ENCODE measurements around the gene TRPV5. TPM values are rescaled to one million over a fixed set of nuclear protein-coding genes. Genes with fewer than 3 reads are reported as not detected.

The TRPV5 gene
- total RNA-seq, 2 donors from 2014 or later, result not detected

DNA sequence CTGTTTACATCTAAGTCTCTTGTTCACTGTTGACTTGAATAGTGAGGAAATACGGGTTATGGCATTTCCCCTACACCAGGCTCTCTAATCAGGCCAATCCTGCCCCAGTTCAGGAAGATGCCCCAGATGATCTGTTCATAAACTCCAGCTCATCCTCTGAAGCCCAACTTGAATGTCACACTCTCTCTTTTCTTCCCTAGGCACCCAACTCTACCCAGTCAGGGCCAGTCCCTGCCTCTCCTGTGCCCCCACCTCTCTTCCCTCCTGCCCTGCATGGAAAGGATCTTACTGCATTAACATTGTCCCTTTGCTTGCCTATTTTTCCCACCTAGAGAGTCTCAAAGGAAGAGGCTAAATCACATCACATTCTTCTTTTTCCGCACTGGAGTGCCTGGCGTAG, 37.4 kb downstream of the TRPV5 start:
- no peaks in the 10 kb centered on the region for H3K36me3 ChIP-seq
- intact Hi-C loops (cut with DNase I), result no loop called here
- no peak for DNase-seq
- H3K9me3 ChIP-seq, result no peaks in the 10 kb centered on the region
- TF ChIP-seq, protein P1, sequence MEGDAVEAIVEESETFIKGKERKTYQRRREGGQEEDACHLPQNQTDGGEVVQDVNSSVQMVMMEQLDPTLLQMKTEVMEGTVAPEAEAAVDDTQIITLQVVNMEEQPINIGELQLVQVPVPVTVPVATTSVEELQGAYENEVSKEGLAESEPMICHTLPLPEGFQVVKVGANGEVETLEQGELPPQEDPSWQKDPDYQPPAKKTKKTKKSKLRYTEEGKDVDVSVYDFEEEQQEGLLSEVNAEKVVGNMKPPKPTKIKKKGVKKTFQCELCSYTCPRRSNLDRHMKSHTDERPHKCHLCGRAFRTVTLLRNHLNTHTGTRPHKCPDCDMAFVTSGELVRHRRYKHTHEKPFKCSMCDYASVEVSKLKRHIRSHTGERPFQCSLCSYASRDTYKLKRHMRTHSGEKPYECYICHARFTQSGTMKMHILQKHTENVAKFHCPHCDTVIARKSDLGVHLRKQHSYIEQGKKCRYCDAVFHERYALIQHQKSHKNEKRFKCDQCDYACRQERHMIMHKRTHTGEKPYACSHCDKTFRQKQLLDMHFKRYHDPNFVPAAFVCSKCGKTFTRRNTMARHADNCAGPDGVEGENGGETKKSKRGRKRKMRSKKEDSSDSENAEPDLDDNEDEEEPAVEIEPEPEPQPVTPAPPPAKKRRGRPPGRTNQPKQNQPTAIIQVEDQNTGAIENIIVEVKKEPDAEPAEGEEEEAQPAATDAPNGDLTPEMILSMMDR (IDR thresholded peaks at IDR 0.05), result no peak
- H3K27ac ChIP-seq, result no peak overlapping the region
- no peak overlapping the region for H3K9ac ChIP-seq (ENCODE audit: low read depth in 2 of 2, low read length in 2 of 2)
- no peaks in the 10 kb centered on the region for H3K27me3 ChIP-seq
- no peak overlapping the region for H3K4me3 ChIP-seq
- no peaks in the 10 kb centered on the region for H3K4me1 ChIP-seq

DNA sequence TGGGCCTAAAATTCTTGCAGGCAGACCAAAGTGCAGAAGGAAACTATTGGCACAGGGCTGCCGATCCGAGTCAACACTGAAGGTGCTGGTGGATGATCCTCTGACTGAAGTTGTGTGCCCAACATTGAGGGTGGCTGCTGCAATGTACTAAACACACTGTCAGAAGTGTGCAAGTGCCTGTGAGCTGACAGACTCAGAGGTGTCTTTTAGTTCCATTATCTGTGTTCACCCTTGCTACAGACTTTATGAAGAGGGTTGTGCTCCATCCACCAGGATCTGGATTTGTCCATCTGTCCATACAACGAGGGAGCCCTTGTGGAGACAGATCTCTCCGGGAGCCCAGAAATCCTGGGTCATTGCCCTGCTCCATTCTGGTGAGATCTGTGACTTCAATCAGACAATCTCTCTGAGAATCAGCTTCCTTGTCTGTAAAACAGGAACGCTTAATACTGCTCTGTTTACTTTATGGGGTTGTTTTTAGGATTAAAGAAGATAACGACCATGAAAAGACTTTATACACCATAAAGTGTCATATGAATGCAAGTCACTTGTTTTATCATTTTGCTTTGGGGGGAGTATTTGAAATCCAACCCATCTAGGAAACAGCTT, 38.5 kb downstream of the TRPV5 start:
- H3K4me3 ChIP-seq, result no peak overlapping the region
- no peaks in the 10 kb centered on the region for H3K36me3 ChIP-seq
- H3K4me1 ChIP-seq, result no peaks in the 10 kb centered on the region
- H3K27me3 ChIP-seq, result no peaks in the 10 kb centered on the region
- TF ChIP-seq, protein P1 (IDR thresholded peaks at IDR 0.05), result no peak
- no peaks in the 10 kb centered on the region for H3K9me3 ChIP-seq
- intact Hi-C loops (cut with DNase I), result no loop called here
- no peak for DNase-seq
- no peak overlapping the region for H3K27ac ChIP-seq
- H3K9ac ChIP-seq (ENCODE audit: low read depth in 2 of 2, low read length in 2 of 2), result no peak overlapping the region

DNA sequence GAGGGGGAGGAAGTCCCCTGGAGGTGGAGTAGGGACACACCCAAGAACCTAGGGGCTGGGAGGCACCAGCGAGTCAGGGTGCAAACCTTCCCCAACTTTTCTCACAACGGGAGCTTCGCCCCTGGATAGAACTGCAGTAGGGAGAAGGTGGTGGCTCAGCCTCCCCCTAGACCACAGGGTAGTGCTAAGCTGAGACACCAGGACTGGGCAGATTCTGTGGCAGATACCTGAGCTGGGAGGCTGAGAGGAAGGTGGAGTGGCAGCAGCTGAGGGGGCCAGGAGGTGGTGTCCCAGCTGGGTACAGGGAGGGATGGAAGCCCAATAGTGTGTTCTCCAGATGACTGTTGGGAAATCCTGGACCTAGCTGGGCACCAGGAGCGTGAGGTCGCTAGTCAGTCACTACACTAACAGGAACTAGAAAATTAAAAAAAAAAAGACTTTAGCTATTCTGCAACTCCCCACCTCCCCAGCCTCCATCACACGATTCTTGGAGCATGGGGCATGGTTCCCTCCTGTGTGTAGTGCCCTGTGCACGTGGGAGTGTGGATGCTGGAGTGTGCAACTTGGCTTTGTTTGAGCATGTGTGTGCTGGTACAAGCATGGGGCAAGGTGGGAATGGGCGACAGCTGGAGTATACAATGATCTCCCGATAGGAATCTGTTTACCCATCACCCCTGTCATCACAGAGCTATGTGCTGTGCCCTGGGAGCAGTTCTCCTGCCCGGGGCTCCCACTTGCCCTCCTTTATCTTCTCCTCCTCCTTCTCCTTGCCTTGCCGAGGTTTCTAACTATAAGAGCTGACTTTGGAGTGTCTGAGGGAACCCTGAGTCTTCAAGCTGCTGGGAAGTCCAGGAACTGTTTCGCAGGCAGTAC, 39.2 kb downstream of the TRPV5 start:
- H3K4me1 ChIP-seq, result no peaks in the 10 kb centered on the region
- no peaks in the 10 kb centered on the region for H3K9me3 ChIP-seq
- H3K4me3 ChIP-seq, result no peak overlapping the region
- H3K36me3 ChIP-seq, result no peaks in the 10 kb centered on the region
- TF ChIP-seq, protein P1 (IDR thresholded peaks at IDR 0.05), result no peak
- H3K27ac ChIP-seq, result no peak overlapping the region
- H3K9ac ChIP-seq (ENCODE audit: low read depth in 2 of 2, low read length in 2 of 2), result no peak overlapping the region
- intact Hi-C loops (cut with DNase I), result no loop called here
- H3K27me3 ChIP-seq, result no peaks in the 10 kb centered on the region
- DNase-seq, result no peak

DNA sequence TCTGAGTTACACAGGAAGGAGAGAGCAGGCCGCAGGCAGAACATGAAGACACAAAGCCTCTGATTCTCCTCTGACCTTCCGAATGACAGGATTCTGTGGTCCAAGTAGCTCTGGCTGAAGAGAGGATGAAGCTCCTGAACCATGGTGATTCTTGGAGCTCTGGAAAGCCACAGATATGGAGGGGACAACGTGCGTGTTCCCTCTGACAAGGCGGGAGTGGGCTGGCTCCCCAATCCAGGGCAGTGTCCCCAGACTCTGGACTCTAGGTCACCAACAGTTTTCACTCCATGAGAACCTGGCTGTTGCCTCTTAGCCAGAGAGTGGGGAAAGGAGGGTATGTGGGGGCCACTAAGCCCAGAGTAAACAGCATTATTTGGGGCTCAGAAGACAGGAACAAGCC, 40.6 kb downstream of the TRPV5 start:
- no peak overlapping the region for H3K27ac ChIP-seq
- H3K4me1 ChIP-seq, result no peaks in the 10 kb centered on the region
- no peak overlapping the region for H3K9ac ChIP-seq (ENCODE audit: low read depth in 2 of 2, low read length in 2 of 2)
- no peaks in the 10 kb centered on the region for H3K36me3 ChIP-seq
- DNase-seq, result no peak
- H3K4me3 ChIP-seq, result no peak overlapping the region
- no peaks in the 10 kb centered on the region for H3K9me3 ChIP-seq
- H3K27me3 ChIP-seq, result no peaks in the 10 kb centered on the region
- intact Hi-C loops (cut with DNase I), result no loop called here
- TF ChIP-seq, protein P1 (IDR thresholded peaks at IDR 0.05), result no peak

DNA sequence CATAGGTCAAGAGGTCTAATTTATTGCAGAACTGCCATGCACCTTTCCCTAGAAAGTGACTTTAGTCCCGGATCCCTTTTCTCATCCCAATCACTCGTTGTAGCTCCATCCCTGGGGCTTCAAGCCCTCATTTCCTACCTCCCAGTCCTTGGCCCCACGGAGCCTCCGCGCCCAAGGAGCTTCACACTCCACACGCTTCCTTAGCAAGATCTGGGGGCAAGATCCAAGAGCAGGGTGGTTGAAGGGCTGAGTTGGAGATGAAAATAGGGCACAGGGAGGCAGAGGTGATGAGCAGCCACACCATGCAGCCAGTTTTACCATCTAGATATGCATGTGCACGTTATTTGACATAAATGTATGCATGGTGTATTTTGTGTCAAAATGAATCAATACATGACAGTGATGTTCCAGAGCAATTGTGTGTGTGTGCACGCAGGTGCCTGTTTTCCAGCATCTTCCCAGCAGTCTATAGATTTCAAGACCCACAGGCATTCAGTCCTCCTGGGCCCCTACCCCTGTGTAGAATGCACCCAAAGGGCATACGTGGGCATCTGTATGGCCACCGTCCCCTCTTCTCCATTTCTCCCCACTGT, 42.0 kb downstream of the TRPV5 start:
- no peaks in the 10 kb centered on the region for H3K27me3 ChIP-seq
- no peak overlapping the region for H3K27ac ChIP-seq
- no peak overlapping the region for H3K4me3 ChIP-seq
- TF ChIP-seq, protein P1 (IDR thresholded peaks at IDR 0.05), result no peak
- no peak for DNase-seq
- intact Hi-C loops (cut with DNase I), result no loop called here
- H3K9ac ChIP-seq (ENCODE audit: low read depth in 2 of 2, low read length in 2 of 2), result no peak overlapping the region
- no peaks in the 10 kb centered on the region for H3K9me3 ChIP-seq
- H3K36me3 ChIP-seq, result no peaks in the 10 kb centered on the region
- H3K4me1 ChIP-seq, result no peaks in the 10 kb centered on the region
